H1 (cell line): Measurements from ENCODE around the gene SLC5A2. TPM values are rescaled to one million over a fixed set of nuclear protein-coding genes. Genes with fewer than 3 reads are reported as not detected.
A peak's percentile ranks its signal among the peaks of the same experiment; 100 is the strongest.

Source experiments
- CTCF ChIA-PET: fragments of 300-600 bp; sonication (Branson Sonifier 250); formaldehyde crosslinking; loops from one replicate; lab custom pipeline; 2021; ENCODE audit not compliant: partially characterized antibody; lab: Charles Lee
- POLR2A ChIA-PET: fragments of 300-600 bp; sonication (Branson Sonifier 250); formaldehyde crosslinking; loops from one replicate; lab custom pipeline; 2021; ENCODE audit warnings: inconsistent platforms; ENCODE audit not compliant: partially characterized antibody; lab: Charles Lee
- DNase-seq, 2 experiments: peaks; one replicate each; pipeline versions ENCODE4 v3.0.0 to v3.0.0-alpha.2; 2010 to 2022; ENCODE audit warnings: low spot score in 2 of 2, low read depth in 1 of 2, mixed read lengths in 1 of 2
- FAIRE-seq: peaks from 2 replicates; lab custom pipeline; 2011; peaks lifted over from hg19 to GRCh38; lab: Jason Lieb, UNC
- H2AFZ ChIP-seq: 2 replicates; pipeline ENCODE4 v1.8.1; 2012; ENCODE audit warnings: low read length, inconsistent platforms
- H2AK5ac ChIP-seq: 2 replicates; pipeline ENCODE4 v1.6.1; 2013; ENCODE audit warnings: low read depth, low read length
- H2BK120ac ChIP-seq: replicated peaks from 2 replicates; pipeline ENCODE3; 2013; ENCODE audit warnings: low read depth, low read length, inconsistent platforms
- H2BK12ac ChIP-seq: 2 replicates; pipeline ENCODE4 v1.6.1; 2013; ENCODE audit warnings: low read depth, low read length
- H2BK15ac ChIP-seq: 2 replicates; pipeline ENCODE4 v1.6.1; 2013; ENCODE audit warnings: low read length
- H2BK20ac ChIP-seq: 2 replicates; pipeline ENCODE4 v1.6.1; 2013; ENCODE audit warnings: low read length
- H2BK5ac ChIP-seq: 2 replicates; pipeline ENCODE4 v1.6.1; 2013; ENCODE audit warnings: low read depth, low read length
- H3K14ac ChIP-seq: 2 replicates; pipeline ENCODE4 v1.6.1; 2013; ENCODE audit warnings: inconsistent platforms; ENCODE audit not compliant: insufficient read length
- H3K18ac ChIP-seq: 2 replicates; pipeline ENCODE4 v1.6.1; 2013; ENCODE audit warnings: low read length; ENCODE audit errors: extremely low read depth
- H3K23ac ChIP-seq: 2 replicates; pipeline ENCODE4 v1.6.1; 2013; ENCODE audit warnings: inconsistent platforms; ENCODE audit not compliant: insufficient read length
- H3K23me2 ChIP-seq: 2 replicates; pipeline ENCODE4 v1.6.1; 2013; ENCODE audit warnings: low read depth, low read length
- H3K27ac ChIP-seq: 2 replicates; pipeline ENCODE4 v1.6.1; 2011; ENCODE audit warnings: low read depth, low read length, inconsistent platforms
- H3K27me3 ChIP-seq, 4 experiments: replicated peaks in 1 of 4; 1 replicate in 1 of 4; 2 replicates in 3 of 4; pipeline versions ENCODE4 v1.6.1 to v1.8.1; 2011 to 2013; ENCODE audit warnings: low read length in 3 of 4, mild to moderate bottlenecking in 3 of 4, inconsistent platforms in 2 of 4, mixed read lengths in 2 of 4, moderate library complexity in 1 of 4; ENCODE audit not compliant: control insufficient read depth in 3 of 4, insufficient read depth in 3 of 4; ENCODE audit errors: extremely low read depth in 1 of 4
- H3K36me3 ChIP-seq, 4 experiments: 2 replicates each; pipeline versions ENCODE4 v1.6.1 to v1.8.1; 2011 to 2013; ENCODE audit warnings: mild to moderate bottlenecking in 4 of 4, low read length in 3 of 4, moderate library complexity in 2 of 4, control low read depth in 1 of 4, inconsistent platforms in 1 of 4; ENCODE audit not compliant: insufficient read depth in 4 of 4, control insufficient read depth in 2 of 4
- H3K4ac ChIP-seq: replicated peaks from 2 replicates; pipeline ENCODE3; 2013; ENCODE audit warnings: low read length, low read depth, mixed read lengths, inconsistent platforms; ENCODE audit not compliant: insufficient read length
- H3K4me1 ChIP-seq, 4 experiments: replicated peaks in 1 of 4; 1 replicate in 1 of 4; 2 replicates in 3 of 4; pipeline versions ENCODE4 v1.6.1 to v1.8.1; 2011 to 2013; ENCODE audit warnings: low read length in 3 of 4, inconsistent platforms in 2 of 4, mixed read lengths in 1 of 4; ENCODE audit not compliant: insufficient read depth in 4 of 4, control insufficient read depth in 3 of 4
- H3K4me2 ChIP-seq, 2 experiments: 2 replicates each; pipeline versions ENCODE4 v1.6.1 to v1.8.1; 2011 to 2013; ENCODE audit warnings: low read depth in 2 of 2, low read length in 2 of 2, control low read depth in 1 of 2, inconsistent platforms in 1 of 2, mild to moderate bottlenecking in 1 of 2; ENCODE audit not compliant: insufficient read depth in 1 of 2
- H3K4me3 ChIP-seq, 4 experiments: fragments of 200-600, 300-600 bp in 1 of 4; sonication (generic), shearing (Covaris generic), sonication (Bioruptor Twin) in 1 of 4; 2 replicates each; pipeline versions ENCODE4 v1.5.1 to v1.8.1; 2011 to 2016; ENCODE audit warnings: low read length in 4 of 4, low read depth in 3 of 4, control low read depth in 2 of 4, inconsistent platforms in 2 of 4, mild to moderate bottlenecking in 2 of 4, mixed read lengths in 1 of 4, moderate library complexity in 1 of 4; ENCODE audit not compliant: insufficient read depth in 2 of 4; ENCODE audit errors: extremely low read depth in 1 of 4
- H3K56ac ChIP-seq: replicated peaks from 2 replicates; pipeline ENCODE3; 2013; ENCODE audit warnings: low read depth, mild to moderate bottlenecking, mixed read lengths, low read length, inconsistent platforms; ENCODE audit not compliant: insufficient read length
- H3K79me1 ChIP-seq: 2 replicates; pipeline ENCODE4 v1.6.1; 2013; ENCODE audit warnings: low read depth, low read length, control low read depth
- H3K79me2 ChIP-seq, 2 experiments: 2 replicates each; pipeline versions ENCODE4 v1.6.1 to v1.8.1; 2012 to 2013; ENCODE audit warnings: low read length in 2 of 2, mild to moderate bottlenecking in 2 of 2, inconsistent platforms in 1 of 2; ENCODE audit not compliant: insufficient read depth in 2 of 2, control insufficient read depth in 1 of 2
- H3K9ac ChIP-seq, 4 experiments: replicated peaks in 1 of 4; 1 replicate in 1 of 4; 2 replicates in 3 of 4; pipeline versions ENCODE4 v1.6.1 to v1.8.1; 2011 to 2013; ENCODE audit warnings: low read depth in 3 of 4, low read length in 3 of 4, control low read depth in 2 of 4, mild to moderate bottlenecking in 2 of 4, moderate library complexity in 2 of 4, inconsistent platforms in 1 of 4; ENCODE audit errors: extremely low read depth in 1 of 4
- H3K9me3 ChIP-seq, 2 experiments: 2 replicates each; pipeline versions ENCODE4 v1.6.1 to v1.8.1; 2012 to 2013; ENCODE audit warnings: mild to moderate bottlenecking in 2 of 2, moderate library complexity in 2 of 2, control low read depth in 1 of 2, inconsistent platforms in 1 of 2, low read depth in 1 of 2, low read length in 1 of 2, mixed read lengths in 1 of 2; ENCODE audit not compliant: insufficient read depth in 2 of 2
- H4K20me1 ChIP-seq, 2 experiments: replicated peaks in 1 of 2; 2 replicates each; pipeline versions ENCODE3 to v1.8.1; 2011 to 2013; ENCODE audit warnings: inconsistent platforms in 2 of 2, low read length in 2 of 2, mild to moderate bottlenecking in 1 of 2; ENCODE audit not compliant: insufficient read depth in 2 of 2, control insufficient read depth in 1 of 2
- H4K5ac ChIP-seq: 2 replicates; pipeline ENCODE4 v1.6.1; 2013; ENCODE audit warnings: low read length, low read depth, mixed read lengths, inconsistent platforms; ENCODE audit not compliant: insufficient read length
- H4K8ac ChIP-seq: 2 replicates; pipeline ENCODE4 v1.8.0; 2013; ENCODE audit warnings: mild to moderate bottlenecking, moderate library complexity, low read length, inconsistent platforms; ENCODE audit not compliant: insufficient read depth; ENCODE audit errors: extremely low read depth
- H4K91ac ChIP-seq: replicated peaks from 2 replicates; pipeline ENCODE3; 2013; ENCODE audit warnings: low read length, mixed read lengths, inconsistent platforms; ENCODE audit not compliant: insufficient read length
- ASH2L ChIP-seq: fragments of 200-600, 300-600 bp; sonication (generic); IDR thresholded peaks from one replicate; pipeline ENCODE4 v1.7.1; 2017; ENCODE audit warnings: low read length
- EZH2 ChIP-seq: fragments of 200-600 bp; sonication (generic); IDR thresholded peaks from 2 replicates; pipeline ENCODE4 v1.7.1; 2012; ENCODE audit warnings: low read depth, mild to moderate bottlenecking, moderate library complexity, low read length, inconsistent platforms; ENCODE audit not compliant: severe bottlenecking
- GABPA ChIP-seq: IDR thresholded peaks from 2 replicates; pipeline ENCODE4 v1.6.1; 2011; ENCODE audit warnings: mild to moderate bottlenecking, low read length, moderate library complexity, borderline replicate concordance; ENCODE audit not compliant: insufficient read depth
- GTF2F1 ChIP-seq: IDR thresholded peaks from 2 replicates; pipeline ENCODE4 v1.6.1; 2012; ENCODE audit warnings: low read depth, low read length, improper control_type of control experiment, borderline replicate concordance
- HDAC2 ChIP-seq, 2 experiments: fragments of 300-600 bp in 1 of 2; sonication (generic) in 1 of 2; IDR thresholded peaks; 2 replicates each; pipeline ENCODE4 v1.6.1; 2011 to 2012; ENCODE audit warnings: low read depth in 2 of 2, low read length in 2 of 2, mild to moderate bottlenecking in 2 of 2, moderate library complexity in 2 of 2, borderline replicate concordance in 1 of 2, inconsistent platforms in 1 of 2
- KDM4A ChIP-seq: IDR thresholded peaks from one replicate; pipeline ENCODE4 v1.7.1; 2012; ENCODE audit warnings: low read depth, mild to moderate bottlenecking, moderate library complexity, low read length, inconsistent platforms; ENCODE audit not compliant: severe bottlenecking
- MAFK ChIP-seq: IDR thresholded peaks from 2 replicates; pipeline ENCODE4 v1.6.1; 2012; ENCODE audit warnings: low read depth, mild to moderate bottlenecking, improper control_type of control experiment, low read length
- POLR2A ChIP-seq, 2 experiments: IDR thresholded peaks; 1 replicate in 1 of 2; 2 replicates in 1 of 2; pipeline ENCODE4 v1.6.1; 2011; ENCODE audit warnings: low read depth in 2 of 2, low read length in 2 of 2, mild to moderate bottlenecking in 2 of 2; ENCODE audit errors: control extremely low read depth in 1 of 2
- POLR2AphosphoS5 ChIP-seq: IDR thresholded peaks from 2 replicates; pipeline ENCODE4 v1.6.1; 2011; ENCODE audit warnings: low read depth, low read length
- POU5F1 ChIP-seq: IDR thresholded peaks from 2 replicates; pipeline ENCODE4 v1.6.1; 2011; ENCODE audit warnings: low read depth, mild to moderate bottlenecking, low read length, moderate library complexity
- RAD21 ChIP-seq, 2 experiments: IDR thresholded peaks in 1 of 2; conservative IDR thresholded peaks in 1 of 2; 2 replicates each; pipeline ENCODE4 v1.6.1; 2011; ENCODE audit warnings: low read depth in 2 of 2, low read length in 2 of 2, improper control_type of control experiment in 1 of 2, inconsistent platforms in 1 of 2, mild to moderate bottlenecking in 1 of 2, moderate library complexity in 1 of 2
- RBBP5 ChIP-seq: IDR thresholded peaks from 2 replicates; pipeline ENCODE4 v1.7.1; 2012; ENCODE audit warnings: low read depth, mild to moderate bottlenecking, inconsistent platforms, low read length, moderate library complexity, borderline replicate concordance
- RXRA ChIP-seq: IDR thresholded peaks from 2 replicates; pipeline ENCODE4 v1.6.1; 2011; ENCODE audit warnings: low read depth, mild to moderate bottlenecking, low read length, moderate library complexity; ENCODE audit not compliant: insufficient read depth
- YY1 ChIP-seq: IDR thresholded peaks from 2 replicates; pipeline ENCODE4 v1.6.1; 2011; ENCODE audit warnings: low read depth, mild to moderate bottlenecking, low read length
- WGBS, 2 experiments: shearing (Covaris generic) in 1 of 2; methylation state at CpG; one replicate each; pipeline versions ENCODE4 v1.1.6 to v1.1.7; 2013 to 2015; ENCODE audit warnings: low lambda C conversion rate in 2 of 2, mixed read lengths in 2 of 2, inconsistent platforms in 1 of 2, low coverage in 1 of 2, missing lambda C conversion rate in 1 of 2; ENCODE audit not compliant: insufficient replicate concordance in 2 of 2, insufficient coverage in 1 of 2, insufficient read length in 1 of 2; ENCODE audit errors: extremely low coverage in 1 of 2, missing lambda C conversion rate in 1 of 2; 5-methylcytosine and 5-hydroxymethylcytosine counted together
- polyA plus RNA-seq, 7 experiments: library from polyadenylated mRNA; depleted of rRNA in 3 of 7; stranded (reverse) in 5 of 7; unstranded in 2 of 7; fragments of >200 nt in 5 of 7; fragments of 200-250 nt in 2 of 7; gene quantifications; 1 replicate in 5 of 7; 2 replicates in 1 of 7; 4 replicates in 1 of 7; pipeline versions ENCODE4 v1.2.1 to v1.2.3, GENCODE V29; 2011 to 2013; ENCODE audit warnings: missing spikeins in 2 of 7, mixed read lengths in 2 of 7
- total RNA-seq: library from RNA; stranded (reverse); fragmentation: NEBNext Ultra II Directional; extraction: Animal tissue kit (Norgen Biotek cat#: 25700); gene quantifications from 2 replicates; pipeline ENCODE4 v1.2.1, GENCODE V29; 2021

SLC5A2 gene
- total and polyA plus RNA-seq, 2 of the 8 experiments (the other 6 are each of a cell fraction or from before 2014, with no cell fraction given): 0.56 to 4.4 TPM

GRCh38 chr16:31530405-31530804, 47.5 kb downstream of the SLC5A2 start:
- peak overlapping the region; percentile 97; the same call in 1 of the 2 replicates for H2AFZ ChIP-seq
- peak overlapping the region; percentile 73 to 92; a peak in 2 of 4 replicates for H3K4me2 ChIP-seq
- TF ChIP-seq GTF2F1 (no peak), POLR2A (IDR thresholded peaks at IDR 0.05; ENCODE audit: control extremely low read depth in 1 of 2, low read depth in 2 of 2, low read length in 2 of 2) (no peak), RXRA (no peak), GABPA (no peak), RAD21 (IDR thresholded peaks at IDR 0.05 in 1 of 2, conservative IDR thresholded peaks at IDR 0.05 in 1 of 2; ENCODE audit: low read depth in 2 of 2, low read length in 2 of 2) (no peak), POLR2AphosphoS5 (no peak), ASH2L (no peak), EZH2 (no peak), KDM4A (no peak), POU5F1 (no peak), RBBP5 (no peak), HDAC2 (IDR thresholded peaks at IDR 0.05; ENCODE audit: borderline replicate concordance in 1 of 2, low read depth in 2 of 2, low read length in 2 of 2) (no peak), YY1 (no peak), MAFK (no peak)

More at GRCh38 chr16:31530405-31530804, 47.5 kb downstream of the SLC5A2 start:
- Histone ChIP-seq H2BK20ac (no peak overlapping the region), H3K4ac (no peak overlapping the region), H3K56ac (no peak overlapping the region), H2BK12ac (no peak overlapping the region), H3K36me3 (no peaks in the 10 kb centered on the region), H2BK5ac (no peak overlapping the region), H3K9me3 (no peaks in the 10 kb centered on the region), H3K27ac (no peak overlapping the region), H3K4me3 (peak overlapping the region; percentile 51 to 74 (median 64); a peak in 6 of 8 replicates), H3K79me2 (no peaks in the 10 kb centered on the region), H4K8ac (no peak overlapping the region), H3K9ac (no peak overlapping the region), H3K27me3 (peaks cover 5 to 31% (median 24%) of the 10 kb centered on the region in 4 experiments), H3K4me1 (peaks cover 6 to 14% (median 8%) of the 10 kb centered on the region in 4 experiments), H2BK15ac (no peak overlapping the region), H4K91ac (no peak overlapping the region), H3K14ac (no peak overlapping the region), H3K79me1 (no peaks in the 10 kb centered on the region), H3K18ac (no peak overlapping the region), H4K20me1 (no peaks in the 10 kb centered on the region), H4K5ac (no peak overlapping the region), H2BK120ac (no peak overlapping the region), H2AK5ac (no peak overlapping the region), H3K23ac (no peak overlapping the region), H3K23me2 (peaks cover 9% of the 10 kb centered on the region; the same call in 1 of the 2 replicates)
- CTCF ChIA-PET: interaction anchor here (1.3 to 2.2 kb wide), 2 partner anchors 10 to 75 kb away, joined by 3 to 4 read pairs; no protein-coding TSS in a partner anchor
- DNase-seq (no peak), FAIRE-seq (no peak)
- 78% methylated on average over 5 of the region's 5 CpGs; no CpG with 5 or more reads in 1 of the 2 experiments for WGBS, 2 experiments
- POLR2A ChIA-PET: interaction anchor here (0.8 to 5.1 kb wide), 5 partner anchors 20 to 174 kb away, joined by 3 to 27 read pairs (median 8); partner anchors contain the start of gene RUSF1
